ENCODE measurements around the gene TRAPPC2. TPM values are rescaled to one million over a fixed set of nuclear protein-coding genes. Genes with fewer than 3 reads are reported as not detected.
A peak's percentile ranks its signal among the peaks of the same experiment; 100 is the strongest.
"Not testable (repeated sequence)": the region's sequence is repeated elsewhere in the genome, so short reads cannot be mapped to it uniquely, and the experiment has no call there.

Gene TRAPPC2
- total RNA-seq, 1 donor from 2014 or later = 5.8 TPM

DNA sequence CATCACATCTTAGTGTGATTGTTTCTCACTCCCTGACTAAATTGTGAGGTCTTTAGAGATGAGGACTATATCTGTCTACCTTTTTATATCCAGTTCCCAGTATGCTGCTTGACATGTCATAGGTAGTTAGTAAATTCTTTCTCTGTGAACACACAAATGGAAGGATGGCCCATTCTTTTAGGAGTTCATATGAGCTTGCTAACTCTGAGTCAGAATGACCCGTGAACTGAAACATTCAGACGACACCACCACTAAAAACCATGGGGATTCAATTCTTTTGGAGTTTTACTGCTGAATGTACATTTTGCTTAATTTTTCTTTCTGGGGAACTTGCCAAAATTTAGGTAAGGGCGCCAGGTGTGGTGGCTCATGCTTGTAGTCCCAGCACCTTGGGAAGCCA is 14.1 kb upstream of the TRAPPC2 start:
- DNase-seq (ENCODE audit: low spot score) (no peak), ATAC-seq (no peak)

DNA sequence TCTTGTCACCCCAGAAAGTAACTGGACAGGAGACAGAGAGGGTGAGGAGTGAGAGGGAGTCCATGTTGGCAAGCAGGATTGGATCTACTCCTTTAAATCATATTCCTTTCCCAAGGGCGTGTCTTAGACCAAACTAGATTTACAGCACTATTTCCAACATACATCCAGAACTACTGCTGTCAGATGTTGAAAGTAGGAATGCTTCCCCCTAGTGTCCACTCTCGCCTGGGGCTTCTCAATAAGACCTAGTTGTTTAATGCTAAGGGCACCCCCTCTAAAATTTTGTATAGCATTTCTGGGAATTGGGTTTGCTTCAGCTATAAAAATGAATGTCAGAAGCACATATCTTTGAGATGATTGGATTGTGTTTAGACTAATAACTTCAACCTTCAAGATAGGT is 13.4 kb upstream of the TRAPPC2 start:
- DNase-seq (ENCODE audit: low spot score) = no peak
- no peak for ATAC-seq

DNA sequence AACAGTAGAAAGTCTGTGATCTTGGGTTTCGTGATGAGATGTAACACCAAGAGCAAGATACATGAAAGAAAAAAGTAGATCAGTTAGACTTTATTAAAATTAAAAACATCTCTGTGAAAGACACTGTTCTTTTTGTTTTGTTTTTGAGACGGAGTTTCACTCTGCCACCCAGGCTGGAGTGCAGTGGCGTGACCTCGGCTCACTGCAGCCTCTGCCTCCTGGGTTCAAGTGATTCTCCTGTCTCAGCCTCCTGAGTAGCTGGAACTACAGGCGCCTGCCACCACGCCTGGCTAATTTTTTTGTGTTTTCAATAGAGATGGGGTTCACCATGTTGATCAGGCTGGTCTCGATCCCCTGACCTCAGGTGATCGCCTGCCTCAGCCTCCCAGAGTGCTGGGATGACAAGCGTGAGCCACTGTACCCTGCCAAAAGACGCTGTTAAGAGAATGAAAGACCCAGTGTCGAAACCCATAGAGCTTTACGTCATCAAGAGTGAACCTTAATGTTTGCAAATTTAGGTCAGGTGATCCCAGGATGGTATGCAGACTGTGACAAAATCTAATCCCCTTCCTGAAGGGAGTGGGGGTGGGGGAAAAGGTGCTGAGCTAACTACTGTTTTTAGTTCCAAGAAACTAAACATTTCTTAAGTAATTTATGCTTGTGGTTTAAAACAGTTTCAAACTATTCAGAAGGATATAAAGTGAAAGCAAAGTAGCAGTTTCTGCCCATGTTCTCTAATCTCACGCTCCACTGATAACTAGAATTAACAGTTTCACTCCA is 8.2 kb upstream of the TRAPPC2 start:
- peak; percentile 66 for ATAC-seq
- no peak for DNase-seq (ENCODE audit: low spot score)

- ATAC-seq (no peak), DNase-seq (ENCODE audit: low spot score) (no peak)
Measured at GRCh38 chrX:13741695-13742094, 7.3 kb upstream of the TRAPPC2 start.

DNA sequence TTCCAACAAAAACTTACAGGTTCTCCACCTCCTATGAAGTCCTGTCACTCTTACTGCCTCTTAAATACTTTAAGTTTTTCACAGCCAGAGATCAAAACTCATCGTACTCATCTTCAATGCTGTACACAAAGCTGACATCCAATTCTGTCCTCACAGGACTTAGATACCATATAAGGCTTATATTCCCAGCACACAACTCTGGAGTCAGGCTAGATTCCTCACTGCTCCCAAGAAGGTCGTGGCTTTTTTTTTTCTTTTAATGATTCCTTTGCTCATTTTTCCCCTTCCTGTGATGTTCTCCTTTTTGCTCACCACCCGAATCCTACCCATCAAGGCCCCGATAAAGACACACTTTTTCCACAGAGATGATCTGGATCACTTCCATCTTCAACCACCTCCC is 914 bp downstream of the TRAPPC2 start:
- ATAC-seq (no peak), DNase-seq (ENCODE audit: low spot score) (no peak)

- no peak for DNase-seq (ENCODE audit: low spot score)
- no peak for ATAC-seq
Measured at GRCh38 chrX:13732246-13733067, 2.0 kb downstream of the TRAPPC2 start.

DNA sequence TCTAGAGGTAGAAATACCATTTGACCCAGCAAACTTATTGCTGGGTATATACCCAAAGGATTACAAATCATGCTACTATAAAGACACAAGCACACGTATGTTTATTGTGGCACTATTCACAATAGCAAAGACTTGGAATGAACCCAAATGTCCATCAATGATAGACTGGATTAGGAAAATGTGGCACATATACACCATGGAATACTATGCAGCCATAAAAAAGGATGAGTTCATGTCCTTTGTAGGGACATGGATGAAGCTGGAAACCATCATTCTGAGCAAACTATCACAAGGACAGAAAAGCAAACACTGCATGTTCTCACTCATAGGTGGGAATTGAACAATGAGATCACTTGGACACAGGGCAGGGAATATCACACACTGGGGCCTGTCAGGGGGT is 3.9 kb downstream of the TRAPPC2 start:
- not testable (repeated sequence) for DNase-seq (ENCODE audit: low spot score); ATAC-seq

DNA sequence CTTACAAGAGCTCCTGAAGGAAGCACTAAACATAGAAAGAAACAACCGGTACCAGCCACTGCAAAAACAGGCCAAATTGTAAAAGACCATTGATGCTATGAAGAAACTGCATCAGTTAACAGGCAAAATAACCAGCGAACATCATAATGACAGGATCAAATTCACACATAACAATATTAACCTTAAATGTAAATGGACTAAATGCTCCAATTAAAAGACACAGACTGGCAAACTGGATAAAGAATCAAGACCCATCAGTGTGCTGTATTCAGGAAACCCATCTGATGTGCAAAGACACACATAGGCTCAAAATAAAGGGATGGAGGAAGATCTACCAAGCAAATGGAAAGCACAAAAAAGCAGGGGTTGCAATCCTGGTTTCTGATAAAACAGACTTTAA is 7.8 kb downstream of the TRAPPC2 start:
- ATAC-seq; DNase-seq (ENCODE audit: low spot score): not testable (repeated sequence)

GRCh38 chrX:13724878-13725277 is 9.5 kb downstream of the TRAPPC2 start:
- DNase-seq (ENCODE audit: low spot score); ATAC-seq: not testable (repeated sequence)

DNA sequence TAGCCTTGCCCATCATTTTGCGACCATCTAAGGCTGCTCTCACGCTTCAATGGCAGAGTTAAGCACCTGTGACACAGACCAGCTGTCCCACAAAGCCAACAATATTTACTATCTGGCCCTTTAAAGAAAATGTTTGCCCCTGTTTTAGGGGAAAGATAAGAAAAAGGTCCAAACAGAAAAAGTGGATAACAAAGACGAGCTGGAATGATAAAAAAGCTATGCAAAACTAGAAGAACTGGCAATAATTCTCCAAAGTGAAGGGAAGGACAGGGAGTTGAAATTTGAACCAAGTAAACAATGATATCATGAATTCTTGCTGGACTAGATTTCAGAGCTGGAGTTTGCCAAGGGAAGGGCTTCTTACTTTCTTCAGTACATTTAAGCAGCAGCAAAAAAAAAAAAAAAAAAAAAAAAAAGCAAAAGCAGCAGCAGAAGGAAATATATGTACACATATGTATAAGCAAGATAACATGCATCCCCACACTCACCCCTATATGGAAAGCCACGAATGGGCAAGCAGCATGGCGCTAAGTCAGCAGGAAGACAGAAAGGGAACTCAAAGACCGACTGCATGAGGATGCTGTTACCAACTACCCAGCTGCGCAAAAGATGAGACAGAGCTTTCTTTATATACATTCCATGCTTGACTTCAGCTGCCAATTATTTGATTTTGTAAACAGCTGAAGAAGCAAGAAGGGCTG is 12.5 kb downstream of the TRAPPC2 start:
- DNase-seq (ENCODE audit: low spot score) (no peak), ATAC-seq (peak; percentile 37)

- no peak for ATAC-seq
- no peak for DNase-seq (ENCODE audit: low spot score)
Measured at GRCh38 chrX:13721371-13721770, 13.0 kb downstream of the TRAPPC2 start.

GRCh38 chrX:13719192-13719856 is 15.1 kb downstream of the TRAPPC2 start:
- no peak for ATAC-seq
- no peak for DNase-seq (ENCODE audit: low spot score)

DNA sequence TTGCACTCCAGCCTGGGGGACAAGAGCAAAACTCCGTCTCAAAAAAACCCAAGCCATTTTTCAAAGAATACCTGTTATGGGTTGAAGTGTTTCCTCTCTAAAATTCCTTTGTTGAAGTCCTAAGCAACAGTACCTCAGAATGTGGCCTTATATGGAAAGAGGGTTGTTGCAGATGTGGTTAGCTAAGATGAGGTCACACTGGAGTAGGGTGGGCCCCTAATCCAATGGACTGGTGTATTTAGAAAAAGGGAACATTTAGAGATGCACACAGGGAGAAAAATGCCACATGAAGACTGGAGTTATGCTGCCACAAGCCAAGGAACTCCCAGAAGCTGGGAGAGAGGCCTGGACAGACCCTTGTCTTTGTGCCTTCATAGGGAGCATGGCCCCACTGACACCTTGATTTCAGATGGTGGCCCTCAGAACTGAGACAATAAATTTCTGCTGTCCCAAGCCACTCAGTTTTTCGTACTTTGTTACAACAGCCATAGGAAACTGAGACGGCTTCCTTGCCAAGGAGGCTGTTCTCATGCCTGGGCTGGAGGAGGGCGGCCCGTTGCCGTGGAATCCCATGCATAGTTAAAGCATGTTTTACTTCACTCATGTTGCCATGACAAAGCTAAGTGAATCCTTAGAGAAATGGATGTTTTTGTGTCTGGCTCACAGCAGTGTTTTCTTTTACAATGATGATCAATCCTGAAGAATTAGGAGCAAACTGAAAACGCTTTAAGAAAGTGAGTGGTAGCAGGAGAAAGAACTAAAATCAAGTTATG is 16.5 kb downstream of the TRAPPC2 start:
- DNase-seq (ENCODE audit: low spot score) (no peak), ATAC-seq (no peak)

- no peak for DNase-seq (ENCODE audit: low spot score)
- no peak for ATAC-seq
Measured at GRCh38 chrX:13716905-13717304, 17.5 kb downstream of the TRAPPC2 start.

DNA sequence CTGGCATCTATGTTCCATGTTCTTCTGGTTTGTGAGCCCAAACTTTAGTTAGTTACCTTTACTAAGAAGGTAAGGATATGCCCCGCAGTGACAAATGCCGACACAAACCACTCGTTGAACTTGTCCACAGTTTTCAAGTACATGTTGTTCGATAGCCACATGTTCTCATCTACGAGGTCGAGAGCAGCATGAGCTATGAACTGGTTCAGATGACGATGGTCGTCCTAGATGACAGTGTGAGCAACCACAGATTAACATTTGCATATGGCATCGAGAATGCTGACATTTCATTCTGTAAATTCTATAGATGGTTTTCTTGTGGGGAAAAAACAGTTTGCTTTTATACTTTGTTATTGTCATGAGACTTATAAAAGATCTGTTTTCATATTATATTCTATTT is 18.0 kb downstream of the TRAPPC2 start:
- ATAC-seq (no peak), DNase-seq (ENCODE audit: low spot score) (no peak)

DNA sequence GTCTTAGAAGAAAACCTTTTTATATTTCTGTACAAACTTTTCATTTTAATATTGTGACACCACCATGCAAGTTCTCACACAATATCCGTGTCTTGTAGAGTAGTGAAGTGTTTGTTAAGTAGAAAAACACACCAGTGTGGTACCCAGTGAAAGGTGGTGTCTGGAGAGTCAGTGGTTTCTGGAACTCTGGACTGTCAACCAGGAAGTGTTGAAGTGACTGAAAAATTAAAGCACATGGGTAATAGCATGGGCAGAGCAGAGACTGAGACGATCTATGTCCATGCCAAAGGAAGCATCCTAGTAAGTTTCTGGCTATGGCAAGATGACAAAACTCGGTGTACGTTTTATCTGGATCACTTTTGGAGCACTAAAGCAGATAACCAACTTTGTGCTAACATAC is 23.3 kb downstream of the TRAPPC2 start:
- no peak for DNase-seq (ENCODE audit: low spot score)
- no peak for ATAC-seq

DNA sequence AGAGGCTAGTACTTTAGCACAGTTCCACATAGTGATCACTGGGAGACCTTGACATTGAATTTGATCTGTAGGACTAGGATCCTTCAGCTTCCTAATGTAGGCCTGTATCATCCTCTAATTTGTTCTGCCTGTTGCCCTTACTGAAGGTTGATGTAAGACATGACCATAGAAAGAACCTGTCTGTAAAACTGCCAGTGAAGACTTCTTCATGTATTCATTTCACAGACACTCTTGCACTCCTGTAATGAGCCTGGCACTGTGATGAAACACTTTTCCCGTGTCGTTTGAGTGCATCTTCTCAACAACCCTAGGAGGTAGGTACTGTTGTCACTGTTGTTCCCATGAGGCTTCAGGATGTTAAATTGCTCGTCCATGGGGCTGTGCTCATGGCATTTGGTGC is 30.8 kb downstream of the TRAPPC2 start:
- no peak for DNase-seq (ENCODE audit: low spot score)
- ATAC-seq = no peak

- ATAC-seq = no peak
- no peak for DNase-seq (ENCODE audit: low spot score)
Measured at GRCh38 chrX:13703135-13703534, 31.3 kb downstream of the TRAPPC2 start.

GRCh38 chrX:13702111-13702789 is 32.2 kb downstream of the TRAPPC2 start:
- DNase-seq (ENCODE audit: low spot score) = no peak
- no peak for ATAC-seq

DNA sequence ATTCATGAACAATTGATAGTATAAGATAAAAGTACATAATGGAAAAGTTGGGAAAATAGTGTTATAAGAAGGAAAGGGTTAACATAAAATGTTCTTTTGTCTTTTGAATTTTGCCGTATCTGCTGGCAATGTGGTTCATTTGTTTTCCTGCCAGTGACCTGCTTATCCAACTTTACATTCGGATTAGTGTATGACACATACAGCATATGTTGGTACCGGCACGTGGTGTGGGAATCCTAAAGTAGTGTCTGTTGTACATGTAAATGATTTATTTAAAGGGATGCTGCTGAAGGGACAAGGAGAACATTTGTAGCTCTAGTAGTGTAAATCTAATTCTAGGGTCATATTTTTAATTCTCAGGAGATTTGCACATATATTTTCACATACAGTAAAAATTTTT is 34.0 kb downstream of the TRAPPC2 start:
- ATAC-seq (no peak), DNase-seq (ENCODE audit: low spot score) (no peak)
